ENCODE measurements around the gene SLC9A9. TPM values are rescaled to one million over a fixed set of nuclear protein-coding genes. Genes with fewer than 3 reads are reported as not detected.

SLC9A9 gene
- total RNA-seq, 3 donors from 2014 or later (not counting 1 experiment from before 2014, with no cell fraction given), result 24.0 to 29.1 (median 27.2) TPM

DNA sequence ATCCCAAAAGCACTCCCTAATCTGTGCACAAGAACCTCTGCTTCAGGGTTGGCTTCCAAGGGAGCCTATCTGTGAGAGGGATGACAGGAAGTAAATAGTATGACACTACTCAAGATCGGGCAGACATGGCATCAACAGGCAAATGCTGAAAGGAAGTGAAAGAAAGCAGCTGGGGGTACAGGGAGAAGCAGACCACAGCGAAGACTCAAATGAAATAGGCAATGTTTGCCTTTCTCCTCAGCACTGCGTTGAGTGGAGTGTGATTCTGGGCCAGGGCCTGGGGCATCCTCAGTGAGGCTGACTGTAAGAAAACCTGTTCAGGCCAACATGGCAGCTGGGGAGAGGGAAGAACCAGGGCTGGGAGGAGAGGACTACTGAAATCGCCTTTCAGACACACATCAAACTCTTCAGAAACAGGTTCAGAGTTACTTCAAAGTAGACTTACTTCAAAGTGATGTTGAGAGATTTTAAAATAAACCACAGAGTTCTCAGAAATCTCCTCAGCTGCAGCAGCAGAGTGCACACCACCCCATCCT is 96.6 kb downstream of the SLC9A9 start:
- Histone ChIP-seq H3K36me3 (ENCODE audit: control insufficient read depth, insufficient read depth, low read length) (no peaks in the 10 kb centered on the region), H3K4me3 (ENCODE audit: low read length) (no peak overlapping the region), H3K9me3 (ENCODE audit: control insufficient read depth, insufficient read depth, low read length) (no peaks in the 10 kb centered on the region), H3K27me3 (ENCODE audit: control insufficient read depth, insufficient read depth, low read length) (no peaks in the 10 kb centered on the region), H3K27ac (ENCODE audit: low read length) (no peak overlapping the region), H3K4me1 (ENCODE audit: control insufficient read depth, insufficient read depth, low read length) (no peaks in the 10 kb centered on the region)
- WGBS (ENCODE audit: insufficient coverage), result 44% methylated on average over 3 of the region's 4 CpGs
- Mint-ChIP-seq H3K4me1 (peaks cover 18 to 20% of the 10 kb centered on the region in 2 donors), H3K27ac (no peak overlapping the region), H3K27me3 (ENCODE audit: low read depth in 2 of 2) (no peaks in the 10 kb centered on the region), H3K9me3 (no peaks in the 10 kb centered on the region), H3K4me3 (no peak overlapping the region), H3K36me3 (no peaks in the 10 kb centered on the region)
- TF ChIP-seq, protein P1, sequence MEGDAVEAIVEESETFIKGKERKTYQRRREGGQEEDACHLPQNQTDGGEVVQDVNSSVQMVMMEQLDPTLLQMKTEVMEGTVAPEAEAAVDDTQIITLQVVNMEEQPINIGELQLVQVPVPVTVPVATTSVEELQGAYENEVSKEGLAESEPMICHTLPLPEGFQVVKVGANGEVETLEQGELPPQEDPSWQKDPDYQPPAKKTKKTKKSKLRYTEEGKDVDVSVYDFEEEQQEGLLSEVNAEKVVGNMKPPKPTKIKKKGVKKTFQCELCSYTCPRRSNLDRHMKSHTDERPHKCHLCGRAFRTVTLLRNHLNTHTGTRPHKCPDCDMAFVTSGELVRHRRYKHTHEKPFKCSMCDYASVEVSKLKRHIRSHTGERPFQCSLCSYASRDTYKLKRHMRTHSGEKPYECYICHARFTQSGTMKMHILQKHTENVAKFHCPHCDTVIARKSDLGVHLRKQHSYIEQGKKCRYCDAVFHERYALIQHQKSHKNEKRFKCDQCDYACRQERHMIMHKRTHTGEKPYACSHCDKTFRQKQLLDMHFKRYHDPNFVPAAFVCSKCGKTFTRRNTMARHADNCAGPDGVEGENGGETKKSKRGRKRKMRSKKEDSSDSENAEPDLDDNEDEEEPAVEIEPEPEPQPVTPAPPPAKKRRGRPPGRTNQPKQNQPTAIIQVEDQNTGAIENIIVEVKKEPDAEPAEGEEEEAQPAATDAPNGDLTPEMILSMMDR (IDR thresholded peaks at IDR 0.05), result no peak
- ATAC-seq, result no peak
- intact Hi-C loops (cut with micrococcal nuclease), result no loop called here
- DNase-seq, result peak in 1 of 2 donors; percentile 59

DNA sequence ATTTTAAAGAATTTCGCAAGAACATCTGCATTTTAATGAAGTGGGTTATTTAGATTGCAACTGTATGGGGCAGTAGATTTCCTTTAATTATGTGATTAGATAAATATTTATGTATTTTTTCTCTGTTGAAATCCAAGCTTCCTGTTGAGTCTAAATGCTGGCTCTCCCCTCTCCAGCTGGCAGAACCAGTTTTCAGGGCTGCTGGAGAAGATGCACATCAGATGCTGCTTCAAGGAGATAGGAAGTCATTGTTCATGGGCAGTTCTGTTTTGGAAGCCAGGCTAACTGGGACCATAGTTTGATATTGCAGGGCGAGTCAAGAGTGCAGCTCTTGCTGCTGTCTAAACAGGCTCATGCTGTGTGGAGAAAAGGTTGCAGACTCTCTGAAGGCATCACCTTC is 97.4 kb downstream of the SLC9A9 start:
- H3K4me3 ChIP-seq (ENCODE audit: low read length), result no peak overlapping the region
- 79% methylated on average over 2 of the region's 2 CpGs for WGBS (ENCODE audit: insufficient coverage)
- Mint-ChIP-seq H3K4me3 (no peak overlapping the region), H3K9me3 (no peaks in the 10 kb centered on the region), H3K27ac (no peak overlapping the region), H3K4me1 (peaks cover 18 to 24% of the 10 kb centered on the region in 2 donors), H3K27me3 (ENCODE audit: low read depth in 2 of 2) (no peaks in the 10 kb centered on the region), H3K36me3 (no peaks in the 10 kb centered on the region)
- H3K27ac ChIP-seq (ENCODE audit: low read length), result no peak overlapping the region
- H3K27me3 ChIP-seq (ENCODE audit: control insufficient read depth, insufficient read depth, low read length), result no peaks in the 10 kb centered on the region
- no peaks in the 10 kb centered on the region for H3K36me3 ChIP-seq (ENCODE audit: control insufficient read depth, insufficient read depth, low read length)
- TF ChIP-seq, protein P1 (IDR thresholded peaks at IDR 0.05), result no peak
- DNase-seq (no peak), ATAC-seq (no peak)
- intact Hi-C loops (cut with micrococcal nuclease), result no loop called here
- H3K4me1 ChIP-seq (ENCODE audit: control insufficient read depth, insufficient read depth, low read length), result no peaks in the 10 kb centered on the region
- no peaks in the 10 kb centered on the region for H3K9me3 ChIP-seq (ENCODE audit: control insufficient read depth, insufficient read depth, low read length)

DNA sequence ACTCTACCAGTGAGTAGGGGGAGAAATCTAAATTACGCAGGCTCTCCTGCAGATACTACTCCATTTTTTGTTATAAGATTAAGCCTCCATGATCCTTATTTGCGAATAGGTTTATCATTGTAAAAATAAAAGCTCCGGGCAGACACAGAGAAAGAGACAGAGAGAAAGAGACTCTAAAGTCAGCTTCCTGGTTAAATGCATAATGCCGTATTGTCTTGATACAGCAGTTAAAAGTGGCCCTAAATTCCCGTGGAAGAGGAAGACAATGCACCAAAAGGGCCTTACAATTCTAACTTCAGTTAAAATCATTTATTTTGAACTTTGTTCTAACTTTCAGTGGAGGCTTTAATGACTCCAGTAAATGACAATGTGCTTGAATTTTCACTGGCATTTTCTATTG is 98.3 kb downstream of the SLC9A9 start:
- H3K4me3 ChIP-seq (ENCODE audit: low read length), result no peak overlapping the region
- TF ChIP-seq, protein P1 (IDR thresholded peaks at IDR 0.05), result no peak
- no peaks in the 10 kb centered on the region for H3K36me3 ChIP-seq (ENCODE audit: control insufficient read depth, insufficient read depth, low read length)
- no peak overlapping the region for H3K27ac ChIP-seq (ENCODE audit: low read length)
- no peaks in the 10 kb centered on the region for H3K9me3 ChIP-seq (ENCODE audit: control insufficient read depth, insufficient read depth, low read length)
- Mint-ChIP-seq H3K27me3 (ENCODE audit: low read depth in 2 of 2) (no peaks in the 10 kb centered on the region), H3K36me3 (no peaks in the 10 kb centered on the region), H3K9me3 (no peaks in the 10 kb centered on the region), H3K4me3 (no peak overlapping the region), H3K27ac (no peak overlapping the region), H3K4me1 (peaks cover 18 to 27% of the 10 kb centered on the region in 2 donors)
- 96% methylated on average over 4 of the region's 5 CpGs for WGBS (ENCODE audit: insufficient coverage)
- ATAC-seq (no peak), DNase-seq (no peak)
- intact Hi-C loops (cut with micrococcal nuclease), result no loop called here
- H3K4me1 ChIP-seq (ENCODE audit: control insufficient read depth, insufficient read depth, low read length), result no peaks in the 10 kb centered on the region
- no peaks in the 10 kb centered on the region for H3K27me3 ChIP-seq (ENCODE audit: control insufficient read depth, insufficient read depth, low read length)

DNA sequence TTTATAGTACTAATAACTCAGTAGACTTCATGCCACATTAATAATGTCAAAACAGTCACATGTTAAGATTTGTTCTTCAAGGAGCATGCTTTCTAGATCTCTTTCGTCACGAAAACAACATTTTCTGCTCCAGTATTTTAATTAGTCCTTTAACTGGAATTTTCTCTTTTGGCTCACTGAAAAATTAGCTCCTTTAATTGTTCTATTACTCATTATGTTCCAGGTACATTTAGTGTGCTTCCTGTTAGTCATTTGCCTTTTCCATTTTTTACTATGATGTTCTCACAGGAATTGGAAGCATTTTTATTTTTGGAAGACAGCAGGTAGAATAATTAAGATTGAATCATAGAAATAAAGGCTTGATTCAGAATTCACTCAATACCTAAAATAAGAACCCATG is 111.2 kb downstream of the SLC9A9 start:
- no peak overlapping the region for H3K4me3 Mint-ChIP-seq
- peaks cover 7% of the 10 kb centered on the region for H3K36me3 Mint-ChIP-seq
- no peak overlapping the region for H3K4me3 ChIP-seq (ENCODE audit: low read length)
- TF ChIP-seq, protein P1 (IDR thresholded peaks at IDR 0.05), result no peak
- peaks cover 2 to 3% of the 10 kb centered on the region in 2 donors for H3K9me3 Mint-ChIP-seq
- no peak for ATAC-seq
- H3K27ac Mint-ChIP-seq, result no peak overlapping the region
- 96% methylated on average over 2 of the region's 2 CpGs for WGBS (ENCODE audit: insufficient coverage)
- no peak overlapping the region for H3K27ac ChIP-seq (ENCODE audit: low read length)
- no peaks in the 10 kb centered on the region for H3K4me1 ChIP-seq (ENCODE audit: control insufficient read depth, insufficient read depth, low read length)
- intact Hi-C loops (cut with micrococcal nuclease), result no loop called here
- H3K27me3 Mint-ChIP-seq (ENCODE audit: low read depth in 2 of 2), result no peaks in the 10 kb centered on the region
- no peaks in the 10 kb centered on the region for H3K27me3 ChIP-seq (ENCODE audit: control insufficient read depth, insufficient read depth, low read length)
- no peaks in the 10 kb centered on the region for H3K4me1 Mint-ChIP-seq
- no peak for DNase-seq
- H3K36me3 ChIP-seq (ENCODE audit: control insufficient read depth, insufficient read depth, low read length), result no peaks in the 10 kb centered on the region
- no peaks in the 10 kb centered on the region for H3K9me3 ChIP-seq (ENCODE audit: control insufficient read depth, insufficient read depth, low read length)

All from natural killer cell (primary cell).